HG03095 (cell line): Measurements from ENCODE around the gene CCDC85A.

Experiments used
- ATAC-seq: cut with Tn5 transposase; IDR thresholded peaks from one replicate; pipeline ENCODE4 v1.9.1; 2021; ENCODE audit warnings: moderate library complexity; ENCODE audit not compliant: unreplicated experiment

CCDC85A gene

DNA sequence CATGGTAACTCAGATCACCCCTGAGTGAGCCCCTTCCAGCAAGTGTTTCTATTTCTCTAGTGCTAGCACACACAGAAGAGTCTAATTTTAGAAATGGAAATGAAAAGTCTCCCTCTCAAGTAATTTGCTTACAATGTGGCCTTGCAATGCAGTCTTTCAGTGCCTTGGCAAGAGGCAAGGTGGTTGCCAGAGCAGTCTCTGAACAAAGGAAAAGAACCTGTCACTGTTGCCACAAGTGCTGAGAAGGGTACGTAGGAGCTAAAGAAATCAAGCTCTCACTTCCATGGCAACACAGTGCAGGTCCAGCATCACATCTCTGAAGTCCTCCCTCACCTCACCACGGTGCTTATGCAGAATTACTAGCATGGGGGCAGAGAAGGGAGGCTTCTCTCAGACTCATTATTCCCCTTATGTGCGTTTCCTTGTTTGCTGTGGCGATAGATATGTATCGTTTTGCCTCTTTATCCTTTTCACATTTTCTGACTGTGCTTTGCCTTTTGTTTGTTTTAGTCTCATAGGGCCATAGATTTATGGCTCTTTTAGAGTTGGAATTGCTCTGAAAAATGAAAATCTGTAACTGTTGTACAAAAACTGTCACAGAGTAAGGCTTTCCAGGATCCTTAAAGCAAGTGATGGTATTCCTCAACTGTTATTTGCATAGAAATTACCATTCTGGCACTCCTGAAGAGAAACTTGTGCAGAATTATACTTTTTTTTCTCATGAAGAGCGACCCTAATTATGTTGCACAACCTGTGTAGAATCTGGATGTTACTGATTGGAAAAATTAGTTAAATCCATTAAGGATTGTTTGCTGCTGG lies 164.8 kb downstream of the CCDC85A start:
- no peak for ATAC-seq

GRCh38 chr2:56357655-56358295 lies 174.0 kb downstream of the CCDC85A start:
- ATAC-seq: no peak

DNA sequence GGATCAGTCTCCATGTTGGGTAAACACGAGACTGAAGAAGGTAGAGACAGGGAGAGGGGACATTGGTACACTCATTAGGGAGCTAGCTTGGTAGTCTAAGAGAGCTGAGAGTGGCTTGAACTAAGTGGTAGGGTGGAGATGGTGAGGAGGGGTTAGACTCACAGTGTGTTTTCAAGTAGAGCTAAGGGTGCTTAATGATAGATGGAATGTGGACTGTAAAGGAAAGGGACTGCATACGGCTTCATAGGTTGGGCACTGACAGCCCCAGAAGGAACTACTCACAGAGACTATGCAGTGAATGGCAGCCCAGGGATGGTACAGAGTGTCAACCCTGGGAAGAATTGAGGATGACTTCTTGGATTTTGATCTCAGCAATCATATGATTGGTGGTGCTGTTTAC lies 178.1 kb downstream of the CCDC85A start:
- ATAC-seq: no peak

- ATAC-seq: no peak
These were observed 181.1 kb downstream of the CCDC85A start for GRCh38 chr2:56364902-56365301.

GRCh38 chr2:56369316-56369715 lies 185.5 kb downstream of the CCDC85A start:
- ATAC-seq: no peak

GRCh38 chr2:56372071-56372656 lies 188.4 kb downstream of the CCDC85A start:
- no peak for ATAC-seq

DNA sequence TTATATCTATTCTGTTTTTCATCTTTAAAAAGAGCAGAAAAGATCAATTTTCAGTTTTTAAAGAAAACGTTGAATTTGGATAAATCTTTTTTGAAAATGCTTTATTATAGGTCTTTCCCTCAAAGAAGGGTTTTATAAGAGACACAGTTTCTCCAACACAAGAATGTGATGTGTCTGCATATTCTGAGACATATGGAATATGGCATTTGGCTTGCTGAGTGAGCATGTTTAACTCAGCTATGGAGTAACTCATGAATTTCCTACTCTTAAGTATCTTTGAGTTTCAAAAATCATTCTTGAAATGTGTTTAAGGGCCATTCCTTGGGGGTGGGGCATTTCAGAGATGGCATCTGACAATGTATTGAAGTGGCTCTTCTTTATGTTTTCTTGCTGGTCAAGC lies 191.5 kb downstream of the CCDC85A start:
- no peak for ATAC-seq

- ATAC-seq: no peak
These were observed 193.2 kb downstream of the CCDC85A start for GRCh38 chr2:56376699-56377665.

GRCh38 chr2:56379066-56379465 lies 195.3 kb downstream of the CCDC85A start:
- no peak for ATAC-seq

- ATAC-seq: no peak
These were observed 197.1 kb downstream of the CCDC85A start for GRCh38 chr2:56380861-56381260.

DNA sequence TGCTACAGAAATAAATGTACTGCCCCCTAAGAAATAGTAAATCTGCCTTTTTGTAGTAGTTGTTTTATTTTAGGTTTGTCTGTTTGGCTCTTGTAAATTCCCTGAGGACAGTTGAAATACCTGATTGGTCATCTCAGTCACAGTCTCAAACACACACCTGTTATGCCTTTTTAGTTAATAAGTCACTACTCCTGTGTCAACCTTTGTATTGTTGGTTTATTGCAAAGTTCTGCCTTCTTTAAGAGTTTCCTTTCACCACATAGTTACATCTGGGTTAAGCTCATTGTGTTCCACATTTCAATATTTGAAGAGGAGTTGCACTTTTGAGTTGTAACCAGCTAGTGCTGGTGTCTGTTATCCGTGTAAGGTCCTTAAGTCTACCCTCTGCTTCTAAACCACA lies 198.7 kb downstream of the CCDC85A start:
- no peak for ATAC-seq

GRCh38 chr2:56386657-56387056 lies 202.9 kb downstream of the CCDC85A start:
- ATAC-seq: no peak

DNA sequence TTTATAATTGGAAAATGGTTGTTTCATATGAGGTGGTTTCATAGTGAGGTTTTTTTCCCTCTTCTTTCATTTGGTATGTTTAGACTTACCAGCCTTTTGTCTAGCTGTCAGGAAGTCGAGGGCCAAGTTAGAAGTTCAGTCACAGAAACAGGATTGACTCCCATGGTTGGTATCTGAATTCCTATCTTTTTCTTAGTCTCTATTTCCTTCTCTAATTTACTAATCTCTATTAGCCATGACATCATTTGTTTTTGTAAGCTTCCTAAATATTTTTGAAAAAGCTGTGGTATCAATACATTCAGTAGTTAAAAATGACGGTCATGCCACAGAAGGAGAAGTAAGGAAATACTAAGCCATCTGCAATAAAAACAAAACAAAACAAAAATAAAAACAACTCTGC lies 206.9 kb downstream of the CCDC85A start:
- no peak for ATAC-seq

- no peak for ATAC-seq
These were observed 226.3 kb downstream of the CCDC85A start for GRCh38 chr2:56410140-56410539.

- ATAC-seq: no peak
These were observed 232.8 kb downstream of the CCDC85A start for GRCh38 chr2:56416500-56417176.
